ENCODE results near the gene KLHL40. TPM values are rescaled to one million over a fixed set of nuclear protein-coding genes. Genes with fewer than 3 reads are reported as not detected.

Gene KLHL40
- total RNA-seq, 2 experiments from 2014 or later, result not detected

DNA sequence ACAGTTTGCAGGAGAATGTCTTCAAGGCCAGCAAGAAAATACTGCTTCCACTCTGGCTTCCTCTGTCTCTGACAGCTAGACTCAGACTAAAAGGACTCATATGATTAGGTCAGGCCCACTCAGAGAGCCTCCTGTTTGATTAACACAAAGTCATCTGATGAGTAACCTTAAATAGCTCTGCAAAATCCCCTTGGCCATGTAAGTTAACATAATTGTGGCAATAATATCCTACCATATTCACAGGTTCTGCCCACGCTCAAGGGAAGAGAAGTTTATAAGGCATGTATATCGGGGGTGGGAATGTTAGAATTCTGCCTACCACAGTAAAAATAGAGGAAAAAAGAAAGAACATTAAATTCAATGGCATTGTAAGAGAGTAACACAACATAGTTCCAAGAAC, 37.9 kb downstream of the KLHL40 start:
- Histone ChIP-seq H4K20me1 (ENCODE audit: insufficient read depth, low read length) (no peaks in the 10 kb centered on the region), H3K79me2 (ENCODE audit: insufficient read depth, low read depth, low read length) (no peaks in the 10 kb centered on the region), H3K4me3 (ENCODE audit: low read depth, low read length, poor library complexity, severe bottlenecking) (no peak overlapping the region), H2AFZ (ENCODE audit: low read length) (no peak overlapping the region), H3K27ac (ENCODE audit: low read depth, low read length, poor library complexity, severe bottlenecking) (no peak overlapping the region), H3K9me3 (ENCODE audit: low read length) (no peaks in the 10 kb centered on the region), H3K36me3 (ENCODE audit: insufficient read depth, low read length) (no peaks in the 10 kb centered on the region), H3K9me2 (ENCODE audit: insufficient read depth, low read length) (no peaks in the 10 kb centered on the region), H3K4me2 (ENCODE audit: low read length) (no peak overlapping the region), H3K4me1 (ENCODE audit: insufficient read depth, low read length, poor library complexity, severe bottlenecking) (no peaks in the 10 kb centered on the region)
- POLR2A ChIA-PET, result interaction anchor here (0.5 to 0.7 kb wide), 3 partner anchors 44 to 1356 kb away, joined by 3 to 9 read pairs (median 6); no protein-coding TSS in a partner anchor
- no peak for DNase-seq (ENCODE audit: low spot score)
- intact Hi-C loops (cut with micrococcal nuclease; ENCODE audit: unreplicated experiment), result no loop called here
- BruUV-seq (replicated peaks), result no TSS peak
- CTCF ChIA-PET (ENCODE audit: unreplicated experiment), result no interaction called here
- no peak for TF ChIP-seq EZH2phosphoT487 (IDR thresholded peaks at IDR 0.05; ENCODE audit: borderline replicate concordance, low read depth, low read length)
- TF ChIP-seq, protein P1, sequence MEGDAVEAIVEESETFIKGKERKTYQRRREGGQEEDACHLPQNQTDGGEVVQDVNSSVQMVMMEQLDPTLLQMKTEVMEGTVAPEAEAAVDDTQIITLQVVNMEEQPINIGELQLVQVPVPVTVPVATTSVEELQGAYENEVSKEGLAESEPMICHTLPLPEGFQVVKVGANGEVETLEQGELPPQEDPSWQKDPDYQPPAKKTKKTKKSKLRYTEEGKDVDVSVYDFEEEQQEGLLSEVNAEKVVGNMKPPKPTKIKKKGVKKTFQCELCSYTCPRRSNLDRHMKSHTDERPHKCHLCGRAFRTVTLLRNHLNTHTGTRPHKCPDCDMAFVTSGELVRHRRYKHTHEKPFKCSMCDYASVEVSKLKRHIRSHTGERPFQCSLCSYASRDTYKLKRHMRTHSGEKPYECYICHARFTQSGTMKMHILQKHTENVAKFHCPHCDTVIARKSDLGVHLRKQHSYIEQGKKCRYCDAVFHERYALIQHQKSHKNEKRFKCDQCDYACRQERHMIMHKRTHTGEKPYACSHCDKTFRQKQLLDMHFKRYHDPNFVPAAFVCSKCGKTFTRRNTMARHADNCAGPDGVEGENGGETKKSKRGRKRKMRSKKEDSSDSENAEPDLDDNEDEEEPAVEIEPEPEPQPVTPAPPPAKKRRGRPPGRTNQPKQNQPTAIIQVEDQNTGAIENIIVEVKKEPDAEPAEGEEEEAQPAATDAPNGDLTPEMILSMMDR (conservative IDR thresholded peaks at IDR 0.05; ENCODE audit: low read length), result no peak

DNA sequence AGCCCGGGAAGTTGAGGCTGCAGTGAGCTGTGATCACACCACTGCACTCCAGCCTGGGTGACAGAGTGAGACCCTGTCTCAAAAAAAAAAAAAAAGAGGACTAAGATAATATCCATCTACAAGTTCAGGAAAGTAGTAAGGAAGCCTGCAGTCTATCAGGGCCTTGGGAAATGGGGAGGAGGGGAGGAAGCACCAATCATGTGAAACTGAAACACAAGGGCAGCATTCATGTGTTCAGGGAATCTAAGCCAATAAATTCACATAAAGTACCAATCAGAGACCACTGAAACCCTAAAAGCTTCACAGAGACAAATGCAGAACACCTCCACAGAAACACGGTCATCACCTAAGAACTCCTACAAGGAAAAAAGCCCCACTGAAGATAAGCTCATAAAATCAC, 40.1 kb downstream of the KLHL40 start:
- no peak for DNase-seq (ENCODE audit: low spot score)
- H3K79me2 ChIP-seq (ENCODE audit: insufficient read depth, low read depth, low read length), result no peaks in the 10 kb centered on the region
- H3K4me3 ChIP-seq (ENCODE audit: low read depth, low read length, poor library complexity, severe bottlenecking), result no peak overlapping the region
- no peaks in the 10 kb centered on the region for H3K9me3 ChIP-seq (ENCODE audit: low read length)
- TF ChIP-seq, protein P1 (conservative IDR thresholded peaks at IDR 0.05; ENCODE audit: low read length), result no peak
- no peak for TF ChIP-seq EZH2phosphoT487 (IDR thresholded peaks at IDR 0.05; ENCODE audit: borderline replicate concordance, low read depth, low read length)
- H3K9me2 ChIP-seq (ENCODE audit: insufficient read depth, low read length), result no peaks in the 10 kb centered on the region
- no peaks in the 10 kb centered on the region for H4K20me1 ChIP-seq (ENCODE audit: insufficient read depth, low read length)
- H2AFZ ChIP-seq (ENCODE audit: low read length), result no peak overlapping the region
- no peak overlapping the region for H3K4me2 ChIP-seq (ENCODE audit: low read length)
- no peak overlapping the region for H3K27ac ChIP-seq (ENCODE audit: low read depth, low read length, poor library complexity, severe bottlenecking)
- intact Hi-C loops (cut with micrococcal nuclease; ENCODE audit: unreplicated experiment), result no loop called here
- CTCF ChIA-PET (ENCODE audit: unreplicated experiment), result no interaction called here
- no peaks in the 10 kb centered on the region for H3K4me1 ChIP-seq (ENCODE audit: insufficient read depth, low read length, poor library complexity, severe bottlenecking)
- BruUV-seq (replicated peaks), result no TSS peak
- no peaks in the 10 kb centered on the region for H3K36me3 ChIP-seq (ENCODE audit: insufficient read depth, low read length)
- POLR2A ChIA-PET, result no interaction called here

DNA sequence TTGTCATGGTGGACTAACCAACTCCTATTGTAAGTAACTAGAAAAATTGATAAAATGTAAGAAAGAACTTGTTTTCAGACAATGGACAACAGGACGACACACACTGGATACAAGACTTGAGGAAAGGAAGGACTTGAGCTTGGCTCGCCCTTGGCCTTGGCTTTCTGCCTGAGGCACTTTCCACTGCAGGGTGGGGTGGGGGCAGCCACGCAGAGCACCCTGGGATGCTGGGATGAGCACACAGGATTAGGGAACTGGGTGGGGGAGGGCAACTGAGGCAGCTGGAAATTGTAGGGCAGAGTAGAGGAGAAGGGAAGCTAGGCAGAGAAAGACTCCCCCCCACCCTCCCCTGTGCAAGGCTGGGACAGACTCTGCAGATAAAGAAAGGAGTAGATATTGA, 42.7 kb downstream of the KLHL40 start:
- Histone ChIP-seq H3K36me3 (ENCODE audit: insufficient read depth, low read length) (no peaks in the 10 kb centered on the region), H3K4me2 (ENCODE audit: low read length) (no peak overlapping the region), H3K79me2 (ENCODE audit: insufficient read depth, low read depth, low read length) (no peaks in the 10 kb centered on the region), H3K4me3 (ENCODE audit: low read depth, low read length, poor library complexity, severe bottlenecking) (no peak overlapping the region), H3K27ac (ENCODE audit: low read depth, low read length, poor library complexity, severe bottlenecking) (no peak overlapping the region), H3K9me3 (ENCODE audit: low read length) (no peaks in the 10 kb centered on the region), H2AFZ (ENCODE audit: low read length) (no peak overlapping the region), H3K9me2 (ENCODE audit: insufficient read depth, low read length) (no peaks in the 10 kb centered on the region), H4K20me1 (ENCODE audit: insufficient read depth, low read length) (no peaks in the 10 kb centered on the region), H3K4me1 (ENCODE audit: insufficient read depth, low read length, poor library complexity, severe bottlenecking) (no peaks in the 10 kb centered on the region)
- no TSS peak for BruUV-seq (replicated peaks)
- intact Hi-C loops (cut with micrococcal nuclease; ENCODE audit: unreplicated experiment), result no loop called here
- CTCF ChIA-PET (ENCODE audit: unreplicated experiment), result no interaction called here
- POLR2A ChIA-PET, result no interaction called here
- no peak for TF ChIP-seq EZH2phosphoT487 (IDR thresholded peaks at IDR 0.05; ENCODE audit: borderline replicate concordance, low read depth, low read length)
- TF ChIP-seq, protein P1 (conservative IDR thresholded peaks at IDR 0.05; ENCODE audit: low read length), result no peak
- DNase-seq (ENCODE audit: low spot score), result no peak

All from OCI-LY7 (cell line).